BJ (cell line): Measurements from ENCODE around the gene PCF11. TPM values are rescaled to one million over a fixed set of nuclear protein-coding genes. Genes with fewer than 3 reads are reported as not detected.

Experiments
- CTCF ChIA-PET: fragments of 350-600 bp; formaldehyde crosslinking; extraction: SDS; loops from one replicate; lab custom pipeline; 2021; ENCODE audit warnings: antibody characterized with exemption, inconsistent platforms; lab: Yijun Ruan, JAX
- POLR2A ChIA-PET: fragments of 300-600 bp; sonication (Branson Sonifier 250); formaldehyde crosslinking; extraction: SDS; loops from one replicate; lab custom pipeline; 2021; ENCODE audit warnings: antibody characterized with exemption; lab: Charles Lee
- DNase-seq: peaks from one replicate; pipeline ENCODE4 v3.0.0-alpha.2; 2011; ENCODE audit warnings: low read depth
- H3K27me3 ChIP-seq: 2 replicates; pipeline ENCODE4 v1.6.0; 2011; ENCODE audit warnings: low read length; ENCODE audit not compliant: control insufficient read depth, insufficient read depth
- H3K36me3 ChIP-seq: 2 replicates; pipeline ENCODE4 v1.5.1; 2011; ENCODE audit warnings: low read length; ENCODE audit not compliant: control insufficient read depth, insufficient read depth
- H3K4me3 ChIP-seq: 2 replicates; pipeline ENCODE4 v1.5.1; 2011; ENCODE audit warnings: low read depth, mild to moderate bottlenecking, control low read depth, low read length
- polyA plus RNA-seq: library from polyadenylated mRNA; depleted of rRNA; stranded (reverse); fragments of >200 nt; gene quantifications from 2 replicates; pipeline ENCODE4 v1.2.3, GENCODE V29; 2011
- TF ChIP-seq, protein P1 (sequence below): IDR thresholded peaks from 2 replicates; pipeline ENCODE4 v1.5.1; 2011; ENCODE audit warnings: low read depth, mild to moderate bottlenecking, control low read depth, inconsistent platforms, low read length, moderate library complexity; ENCODE audit not compliant: insufficient read depth

The PCF11 gene
- polyA plus RNA-seq, 1 experiment, result 14.6 TPM

DNA sequence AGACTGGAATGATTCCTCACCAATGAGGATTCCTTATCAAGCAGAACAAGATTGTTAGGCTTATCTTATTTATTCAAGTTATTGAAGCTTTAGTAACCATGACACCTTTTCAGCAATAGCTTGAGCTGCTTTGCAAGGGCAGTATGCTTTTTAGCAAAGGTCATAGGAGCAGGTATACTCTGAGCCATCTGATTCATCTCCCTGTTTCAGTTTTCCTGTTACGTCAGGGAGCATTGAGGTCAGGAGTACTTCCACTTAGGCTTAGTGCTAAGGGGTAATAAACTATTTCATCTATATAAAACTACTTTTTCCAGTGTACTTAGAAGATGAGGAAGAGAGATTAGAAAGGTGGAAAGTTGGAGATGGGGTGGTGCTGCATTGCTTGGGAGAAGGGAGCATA, 18.9 kb downstream of the PCF11 start:
- no peaks in the 10 kb centered on the region for H3K27me3 ChIP-seq
- CTCF ChIA-PET, result no interaction called here
- DNase-seq, result no peak
- POLR2A ChIA-PET, result interaction anchor here (0.5 kb wide), 1 partner anchor 24 kb away, joined by 3 read pairs; no protein-coding TSS in a partner anchor
- no peak overlapping the region for H3K4me3 ChIP-seq
- TF ChIP-seq, protein P1, sequence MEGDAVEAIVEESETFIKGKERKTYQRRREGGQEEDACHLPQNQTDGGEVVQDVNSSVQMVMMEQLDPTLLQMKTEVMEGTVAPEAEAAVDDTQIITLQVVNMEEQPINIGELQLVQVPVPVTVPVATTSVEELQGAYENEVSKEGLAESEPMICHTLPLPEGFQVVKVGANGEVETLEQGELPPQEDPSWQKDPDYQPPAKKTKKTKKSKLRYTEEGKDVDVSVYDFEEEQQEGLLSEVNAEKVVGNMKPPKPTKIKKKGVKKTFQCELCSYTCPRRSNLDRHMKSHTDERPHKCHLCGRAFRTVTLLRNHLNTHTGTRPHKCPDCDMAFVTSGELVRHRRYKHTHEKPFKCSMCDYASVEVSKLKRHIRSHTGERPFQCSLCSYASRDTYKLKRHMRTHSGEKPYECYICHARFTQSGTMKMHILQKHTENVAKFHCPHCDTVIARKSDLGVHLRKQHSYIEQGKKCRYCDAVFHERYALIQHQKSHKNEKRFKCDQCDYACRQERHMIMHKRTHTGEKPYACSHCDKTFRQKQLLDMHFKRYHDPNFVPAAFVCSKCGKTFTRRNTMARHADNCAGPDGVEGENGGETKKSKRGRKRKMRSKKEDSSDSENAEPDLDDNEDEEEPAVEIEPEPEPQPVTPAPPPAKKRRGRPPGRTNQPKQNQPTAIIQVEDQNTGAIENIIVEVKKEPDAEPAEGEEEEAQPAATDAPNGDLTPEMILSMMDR, result no peak
- no peaks in the 10 kb centered on the region; the same call in none of the 2 replicates for H3K36me3 ChIP-seq

DNA sequence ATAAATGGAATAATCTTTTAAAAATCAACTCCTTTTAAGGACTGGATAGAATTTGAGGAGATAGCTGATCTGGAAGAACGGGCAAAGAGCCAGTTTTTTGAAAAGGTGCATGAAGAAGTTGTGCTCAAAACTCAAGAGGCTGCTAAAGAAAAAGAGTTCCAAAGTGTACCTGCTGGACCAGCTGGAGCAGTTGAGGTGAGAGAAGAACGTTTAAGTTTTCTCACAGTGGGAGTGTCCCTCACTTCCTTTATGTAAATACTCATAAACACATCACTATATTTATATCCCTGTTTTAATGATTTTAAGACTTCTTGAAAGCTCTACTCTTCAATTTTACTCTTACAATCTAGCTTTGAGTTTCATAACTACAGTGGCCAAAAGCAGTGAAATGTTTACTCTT, 24.9 kb downstream of the PCF11 start:
- no peaks in the 10 kb centered on the region for H3K27me3 ChIP-seq
- CTCF ChIA-PET, result no interaction called here
- H3K36me3 ChIP-seq, result peaks cover 4% of the 10 kb centered on the region; the same call in 1 of the 2 replicates
- POLR2A ChIA-PET, result no interaction called here
- no peak for DNase-seq
- no peak overlapping the region for H3K4me3 ChIP-seq
- TF ChIP-seq, protein P1, result no peak

DNA sequence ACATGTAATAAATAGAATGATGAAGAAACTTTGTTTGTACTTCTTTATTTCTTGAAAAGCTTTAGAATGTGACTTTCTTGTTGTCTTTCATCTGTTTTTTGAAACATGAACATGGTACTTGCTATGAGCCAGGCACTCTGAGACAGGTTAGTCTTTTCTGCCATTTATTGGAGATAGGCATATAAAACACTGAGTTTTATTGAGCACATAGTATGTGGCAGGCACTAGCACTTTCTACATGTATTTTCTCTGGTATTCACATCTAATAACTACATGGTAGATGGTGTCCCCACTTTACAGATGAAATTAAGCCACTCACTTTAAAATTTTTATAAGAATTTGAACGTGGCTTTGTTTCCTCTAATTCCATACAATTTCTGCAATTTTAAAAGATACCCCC, 28.8 kb downstream of the PCF11 start:
- POLR2A ChIA-PET, result no interaction called here
- no peak for DNase-seq
- Histone ChIP-seq H3K36me3 (peaks cover 5% of the 10 kb centered on the region; the same call in 1 of the 2 replicates), H3K27me3 (no peaks in the 10 kb centered on the region), H3K4me3 (no peak overlapping the region)
- TF ChIP-seq, protein P1, result no peak
- CTCF ChIA-PET, result no interaction called here

DNA sequence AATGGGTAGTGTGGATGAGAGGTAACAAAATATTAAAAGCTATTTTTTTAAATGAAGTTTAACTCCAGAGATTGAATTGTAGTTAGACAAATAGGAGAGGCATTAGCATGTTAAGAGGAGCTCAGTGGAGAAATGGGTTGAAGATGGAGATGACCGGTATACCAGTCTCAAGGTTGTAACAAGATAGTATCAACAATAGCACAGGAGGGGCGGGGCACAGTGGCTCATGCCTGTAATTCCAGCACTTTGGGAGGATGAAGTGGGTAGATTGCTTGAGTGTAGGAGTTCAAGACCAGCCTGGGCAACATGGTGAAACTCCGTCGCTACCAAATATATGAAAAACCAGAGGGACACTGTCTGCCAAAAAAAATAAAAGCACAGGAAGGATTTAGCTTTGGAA, 30.5 kb downstream of the PCF11 start:
- H3K36me3 ChIP-seq, result peaks cover 2% of the 10 kb centered on the region; the same call in 1 of the 2 replicates
- H3K4me3 ChIP-seq, result no peak overlapping the region
- ChIA-PET CTCF (interaction anchor here (0.9 kb wide), 1 partner anchor 11 kb away, joined by 3 read pairs; no protein-coding TSS in a partner anchor), POLR2A (interaction anchor here (0.6 kb wide), 1 partner anchor 30 kb away, joined by 4 read pairs; the partner anchor contains the start of gene PCF11)
- TF ChIP-seq, protein P1, result no peak
- no peaks in the 10 kb centered on the region for H3K27me3 ChIP-seq
- no peak for DNase-seq

DNA sequence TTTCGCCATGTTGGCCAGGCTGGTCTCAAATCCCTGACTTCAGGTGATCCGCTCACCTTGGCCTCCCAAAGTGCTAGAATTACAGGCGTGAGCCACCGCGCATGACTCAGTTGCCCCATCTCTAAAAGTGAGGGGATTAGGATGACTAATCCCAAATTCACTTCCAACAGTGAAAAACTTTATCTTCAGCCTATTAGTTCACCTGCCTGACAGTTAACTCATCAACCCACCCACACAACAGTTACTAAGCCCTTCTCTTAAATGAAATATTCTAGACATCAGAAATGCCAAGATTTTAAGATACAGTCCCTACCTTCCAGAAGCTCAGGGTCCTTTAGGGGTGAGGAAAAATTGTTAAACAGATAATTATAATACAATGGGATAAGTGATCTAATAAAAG, 34.6 kb downstream of the PCF11 start:
- H3K4me3 ChIP-seq, result no peak overlapping the region
- CTCF ChIA-PET, result interaction anchor here (1.1 to 1.6 kb wide), 2 partner anchors 11 to 58 kb away, joined by 3 read pairs; no protein-coding TSS in a partner anchor
- H3K36me3 ChIP-seq, result peaks cover 2% of the 10 kb centered on the region; the same call in 1 of the 2 replicates
- POLR2A ChIA-PET, result no interaction called here
- DNase-seq, result no peak
- no peaks in the 10 kb centered on the region for H3K27me3 ChIP-seq
- TF ChIP-seq, protein P1, result no peak
